ENCODE measurements around the gene TNK1. TPM values are rescaled to one million over a fixed set of nuclear protein-coding genes. Genes with fewer than 3 reads are reported as not detected.

TNK1 gene
- total and polyA plus RNA-seq, 9 of the 15 experiments (the other 6 are each of a cell fraction or from before 2014, with no cell fraction given) = 0.28 to 5.2 (median 2.1) TPM

GRCh38 chr17:7435676-7436555 lies 55.0 kb downstream of the TNK1 start (continued):
- TF ChIP-seq MITF (IDR thresholded peaks at IDR 0.05) = no peak
- TF ChIP-seq CHCHD3 (CRISPR knock-in tag; IDR thresholded peaks at IDR 0.05) = no peak
- no peak for TF ChIP-seq POLR2AphosphoS2 (IDR thresholded peaks at IDR 0.05; ENCODE audit: low read length)
- TF ChIP-seq RBM25 (IDR thresholded peaks at IDR 0.05; ENCODE audit: low read depth, low read length, severe bottlenecking) = no peak
- TF ChIP-seq TRIM28 (IDR thresholded peaks at IDR 0.05) = no peak
- no peak for TF ChIP-seq ETV6 (IDR thresholded peaks at IDR 0.05; ENCODE audit: borderline replicate concordance in 1 of 2, low read depth in 2 of 2, low read length in 1 of 2)
- TF ChIP-seq ETV6 (CRISPR knock-in tag; IDR thresholded peaks at IDR 0.05; ENCODE audit: borderline replicate concordance) = no peak
- TF ChIP-seq ZNF592 (IDR thresholded peaks at IDR 0.05) = no peak
- no peak for TF ChIP-seq HDAC2 (IDR thresholded peaks at IDR 0.05)
- no peak for TF ChIP-seq NFATC3 (IDR thresholded peaks at IDR 0.05)
- no peak for TF ChIP-seq TEAD4 (IDR thresholded peaks at IDR 0.05; ENCODE audit: low read length)
- no peak for TF ChIP-seq TEAD4 (CRISPR knock-in tag; IDR thresholded peaks at IDR 0.05; ENCODE audit: borderline replicate concordance)
- no peak for TF ChIP-seq GABPB2 (CRISPR knock-in tag; conservative IDR thresholded peaks at IDR 0.05)
- no peak for TF ChIP-seq CHD1 (IDR thresholded peaks at IDR 0.05; ENCODE audit: low read length)
- TF ChIP-seq MIER1 (IDR thresholded peaks at IDR 0.05; ENCODE audit: low read depth) = no peak
- TF ChIP-seq BCLAF1 (IDR thresholded peaks at IDR 0.05; ENCODE audit: borderline replicate concordance in 1 of 2, control insufficient read depth in 1 of 2, low read depth in 2 of 2, low read length in 1 of 2) = no peak
- no peak for TF ChIP-seq HLTF (IDR thresholded peaks at IDR 0.05)
- TF ChIP-seq ARNT (IDR thresholded peaks at IDR 0.05) = no peak
- no peak for TF ChIP-seq PRPF4 (IDR thresholded peaks at IDR 0.05; ENCODE audit: insufficient read depth, low read depth, low read length, poor library complexity, severe bottlenecking)
